ACHN (cell line): ENCODE data around the gene ITSN2.

Source experiments
- DNase-seq: peaks from one replicate; pipeline ENCODE4 v3.0.0-alpha.2; 2015
- in situ Hi-C: cut with HindIII; loops from 2 replicates; pipeline ENCODE4 v1.10.0; 2017; ENCODE audit warnings: low sequenced_read_pairs, low pct_ligation_motif_present, low pct_unique_long_range_greater_than_20kb

The ITSN2 gene

GRCh38 chr2:24175631-24176187 lies 184.6 kb downstream of the ITSN2 start:
- in situ Hi-C loops, result no loop called here
- DNase-seq, result no peak

GRCh38 chr2:24174851-24175277 lies 185.5 kb downstream of the ITSN2 start, which contains the start of gene FAM228A:
Gene FAM228A, plus strand, starts transcription at chr2:24175053. Its CDS starts 428 bp downstream, at chr2:24175481.
- in situ Hi-C loops, result no loop called here
- no peak for DNase-seq

- DNase-seq, result no peak
- in situ Hi-C loops, result no loop called here
These were observed 191.3 kb downstream of the ITSN2 start for GRCh38 chr2:24169023-24169422.

- DNase-seq, result peak; percentile 33
- in situ Hi-C loops, result no loop called here
These were observed 195.8 kb downstream of the ITSN2 start for GRCh38 chr2:24164416-24164973.

GRCh38 chr2:24163601-24164000 lies 196.7 kb downstream of the ITSN2 start:
- no peak for DNase-seq
- in situ Hi-C loops, result no loop called here

GRCh38 chr2:24163186-24163585 lies 197.2 kb downstream of the ITSN2 start:
- DNase-seq, result no peak
- in situ Hi-C loops, result no loop called here

- DNase-seq, result no peak
- in situ Hi-C loops, result no loop called here
These were observed 197.8 kb downstream of the ITSN2 start for GRCh38 chr2:24162494-24162893.

- no peak for DNase-seq
- in situ Hi-C loops, result no loop called here
These were observed 199.6 kb downstream of the ITSN2 start for GRCh38 chr2:24160761-24161160.

GRCh38 chr2:24159708-24160107 lies 200.6 kb downstream of the ITSN2 start:
- DNase-seq, result no peak
- in situ Hi-C loops, result no loop called here

GRCh38 chr2:24158131-24158530 lies 202.2 kb downstream of the ITSN2 start:
- in situ Hi-C loops, result no loop called here
- no peak for DNase-seq

- no peak for DNase-seq
- in situ Hi-C loops, result no loop called here
These were observed 206.9 kb downstream of the ITSN2 start for GRCh38 chr2:24153478-24153877.
